IPS-18c (cell line): ENCODE data around the gene DEFB123.
"Not testable (repeated sequence)": the region's sequence is repeated elsewhere in the genome, so short reads cannot be mapped to it uniquely, and the experiment has no call there.

Experiments used
- H3K4me3 ChIP-seq: 2 replicates; pipeline ENCODE4 v1.7.0; 2013; ENCODE audit warnings: low read depth, mild to moderate bottlenecking, low read length, moderate library complexity; ENCODE audit not compliant: insufficient read depth
- H3K9me3 ChIP-seq: one replicate; pipeline ENCODE4 v1.6.1; 2013; ENCODE audit warnings: mild to moderate bottlenecking, low read length, moderate library complexity; ENCODE audit not compliant: control insufficient read depth, insufficient read depth

Gene DEFB123, protein sequence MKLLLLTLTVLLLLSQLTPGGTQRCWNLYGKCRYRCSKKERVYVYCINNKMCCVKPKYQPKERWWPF

DNA sequence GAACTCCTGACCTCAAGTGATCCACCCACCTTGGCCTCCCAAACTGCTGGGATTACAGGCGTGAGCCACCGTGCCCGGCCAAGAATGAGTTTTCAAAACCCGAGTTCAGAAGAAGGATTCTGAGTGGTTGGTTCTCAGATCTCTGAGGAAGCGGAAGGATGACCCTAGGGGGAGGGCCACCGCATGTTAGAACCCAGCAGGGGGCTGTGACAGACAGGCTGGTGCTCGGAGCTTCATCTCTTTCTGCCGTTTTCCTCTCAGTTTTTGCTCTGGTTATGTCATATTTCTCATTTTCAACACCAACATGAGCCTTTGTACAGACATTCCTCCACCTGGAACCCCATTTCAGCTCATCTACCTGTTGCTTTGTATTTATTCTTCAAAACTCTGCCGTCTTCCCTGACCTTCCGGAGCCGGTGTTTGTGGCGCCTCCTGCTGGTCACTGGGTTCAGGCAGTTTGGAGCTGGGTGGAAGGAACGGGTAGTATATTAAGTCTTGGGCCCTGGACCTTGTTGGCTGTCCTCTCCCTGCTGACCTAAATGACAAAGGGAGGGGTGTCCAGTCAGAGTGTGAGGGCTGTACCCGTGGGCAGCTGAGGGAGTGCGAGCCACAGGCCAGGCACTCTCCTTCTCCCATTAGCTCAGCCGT is at the start of gene DEFB123:
Gene DEFB123 (plus strand): TSS at position 621 of the 648 bp plus-strand sequence. CDS start 67 bp downstream, outside the sequence.
- H3K9me3 ChIP-seq: peaks cover 7% of the 10 kb centered on the region

DNA sequence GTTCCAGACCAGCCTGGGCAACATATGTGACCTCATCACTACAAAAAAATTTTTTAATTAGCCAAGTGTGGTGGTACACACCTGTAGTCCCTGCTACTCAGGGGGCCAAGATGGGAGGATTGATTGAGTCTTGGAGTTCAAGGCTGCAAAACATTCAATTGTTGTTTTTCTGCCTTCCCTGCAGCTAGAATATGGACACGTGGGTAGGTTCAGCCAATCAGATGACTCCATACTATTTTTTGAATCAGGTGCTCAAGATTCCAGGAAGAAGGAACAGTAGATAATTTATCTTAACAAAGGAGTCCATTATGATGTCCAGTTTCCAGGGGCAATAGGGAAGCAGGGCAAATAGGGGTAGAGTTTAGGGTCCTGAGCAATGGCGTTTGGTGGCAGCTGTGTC is 47.6 kb upstream of the DEFB123 start:
- no peak overlapping the region for H3K4me3 ChIP-seq
- peaks cover 3% of the 10 kb centered on the region for H3K9me3 ChIP-seq

More for the DNA sequence above, at the start of gene DEFB123:
- H3K4me3 ChIP-seq: no peak within 1 kb of the TSS

DNA sequence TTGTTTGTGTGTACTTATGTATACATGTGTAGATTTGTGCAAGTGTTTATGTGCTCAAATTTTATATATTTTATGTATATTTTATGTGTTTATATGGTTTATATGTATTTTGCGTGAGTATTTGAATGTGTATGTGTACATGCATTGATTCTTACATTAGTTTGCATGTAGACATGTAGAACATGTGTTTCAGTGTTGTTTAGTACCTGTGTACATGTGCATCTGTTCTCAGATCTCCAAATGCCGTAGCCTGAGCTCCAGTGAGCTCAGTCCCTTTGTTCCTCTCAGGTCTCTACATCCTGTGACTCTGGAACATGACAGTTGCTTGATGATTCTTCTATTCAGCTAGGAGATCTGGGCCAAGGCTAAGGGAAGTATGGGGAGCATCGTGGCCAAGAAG is 45.5 kb upstream of the DEFB123 start:
- H3K4me3 ChIP-seq: no peak overlapping the region; the same call in 1 of the 2 replicates
- peaks cover 2% of the 10 kb centered on the region for H3K9me3 ChIP-seq

DNA sequence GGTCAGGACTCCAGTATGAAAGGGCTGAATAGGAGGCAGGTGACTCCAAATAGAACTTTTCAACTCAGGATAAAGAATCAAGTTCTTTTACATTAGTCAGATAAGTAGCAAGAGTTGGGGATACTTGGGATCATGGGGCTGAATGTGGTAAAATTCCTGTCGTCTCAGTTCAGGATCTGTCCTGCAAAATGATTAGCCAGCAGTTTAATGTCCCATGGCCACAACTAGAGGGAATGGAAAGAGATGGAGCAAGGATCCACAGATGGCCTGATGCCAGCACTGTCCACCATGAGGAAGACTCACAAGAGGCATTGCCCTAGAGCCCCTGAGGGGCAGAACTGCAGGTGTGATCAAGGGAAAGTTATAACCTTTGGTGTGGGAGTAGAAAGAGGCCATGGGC is 36.5 kb upstream of the DEFB123 start:
- H3K9me3 ChIP-seq: peaks cover 25% of the 10 kb centered on the region
- H3K4me3 ChIP-seq: no peak overlapping the region

DNA sequence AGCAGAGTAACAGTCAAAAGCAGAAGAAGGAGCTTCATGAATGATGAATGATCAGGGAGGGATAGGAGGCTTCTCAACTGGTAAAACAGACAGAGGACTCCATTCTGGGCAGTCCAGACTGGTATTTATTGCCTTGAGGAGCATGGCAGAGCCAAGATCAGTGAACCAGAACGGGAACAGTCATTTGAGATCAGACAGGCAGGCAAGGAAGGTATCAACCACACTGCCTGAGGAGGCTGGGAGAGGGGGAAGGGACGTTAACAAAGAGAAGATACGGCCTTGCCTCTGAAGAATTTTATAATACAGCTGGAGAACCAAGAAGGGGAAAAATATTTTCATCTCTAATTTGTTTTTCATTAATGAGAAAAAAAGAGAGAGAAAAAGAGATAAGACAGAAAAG is 34.3 kb upstream of the DEFB123 start, which contains the start of gene DEFB121:
Gene DEFB121 (minus strand): TSS at position 101 of the 400 bp plus-strand sequence. CDS start 63 bp downstream, at position 38.
- Histone ChIP-seq H3K4me3 (no peak within 1 kb of the TSS; the same call in 1 of the 2 replicates), H3K9me3 (peaks cover 30% of the 10 kb centered on the region)

DNA sequence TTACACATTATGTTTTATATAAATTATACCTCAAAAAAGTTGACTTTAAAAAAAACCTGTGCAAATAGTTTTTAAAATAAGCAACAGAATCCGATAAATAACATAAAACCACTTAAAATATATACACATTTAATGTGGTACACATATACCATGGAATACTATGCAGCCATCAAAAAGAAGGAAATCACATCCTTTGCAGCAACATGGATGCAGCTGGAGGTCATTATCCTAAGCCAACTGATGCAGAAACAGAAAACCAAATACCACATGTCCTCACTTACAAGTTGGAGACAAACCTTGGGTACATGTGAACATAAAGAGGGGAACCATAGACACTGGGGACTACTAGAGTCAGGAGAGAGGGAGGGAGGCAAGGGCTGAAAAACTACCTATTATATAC is 30.4 kb upstream of the DEFB123 start:
- Histone ChIP-seq H3K9me3 (peaks cover 18% of the 10 kb centered on the region), H3K4me3 (no peak overlapping the region)

DNA sequence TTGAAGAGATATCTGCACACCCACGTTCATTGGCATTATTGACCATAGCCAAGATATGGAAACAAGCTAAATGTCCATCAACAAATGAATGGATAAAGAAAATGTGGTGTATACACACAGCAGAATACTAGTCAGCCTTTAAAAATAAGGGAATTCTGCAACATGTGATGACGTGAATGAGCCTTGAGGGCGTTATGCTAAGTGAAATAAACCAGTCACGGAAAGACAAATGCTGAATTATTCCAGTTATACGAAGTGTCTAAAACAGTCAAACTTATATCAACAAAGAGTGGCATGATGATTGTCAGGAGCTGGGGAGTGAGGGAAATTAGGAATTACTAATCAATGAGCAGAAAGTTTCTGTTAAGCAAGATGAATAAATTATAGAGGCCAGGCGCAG is 26.1 kb upstream of the DEFB123 start:
- Histone ChIP-seq H3K9me3 (peaks cover 5% of the 10 kb centered on the region), H3K4me3 (no peak overlapping the region)

DNA sequence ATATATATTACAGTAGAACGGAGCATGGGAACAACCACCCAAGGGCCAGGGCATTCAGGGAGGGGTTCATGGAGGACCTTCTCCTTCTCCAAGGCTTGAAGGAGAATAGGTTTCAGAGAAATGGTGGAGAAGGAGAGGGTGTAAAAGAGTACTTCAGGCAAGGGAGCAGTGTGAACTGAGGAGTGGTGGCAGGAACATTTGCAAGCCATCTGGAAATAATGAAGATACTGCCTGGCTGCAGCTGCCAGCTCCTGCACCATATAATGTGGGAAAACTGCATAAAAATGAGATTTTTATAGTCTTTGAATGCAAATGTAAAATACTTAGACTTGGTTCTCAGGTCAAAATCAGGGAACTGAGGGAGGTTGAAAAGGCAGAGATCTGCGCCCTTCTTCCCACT is 24.8 kb upstream of the DEFB123 start:
- H3K4me3 ChIP-seq: no peak overlapping the region
- H3K9me3 ChIP-seq: peaks cover under 1% of the 10 kb centered on the region

DNA sequence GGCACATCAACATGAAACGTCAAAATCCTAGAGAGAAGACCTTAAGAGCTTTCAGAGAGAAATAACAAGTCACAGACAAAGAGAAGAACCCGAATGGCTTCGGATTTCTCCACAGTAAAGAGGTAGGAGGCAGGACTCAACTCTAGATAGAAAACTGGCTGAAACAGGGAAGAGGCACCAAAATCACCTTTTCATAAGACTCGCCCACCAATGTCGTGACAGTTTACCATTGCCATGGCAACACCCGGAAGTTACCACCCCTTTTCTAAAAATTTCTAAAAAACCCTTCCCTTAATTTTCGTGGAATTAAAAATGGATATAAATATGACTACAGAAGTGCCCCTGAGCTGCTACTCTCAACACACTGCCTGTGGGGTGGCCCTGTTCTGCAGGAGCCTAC is 22.1 kb upstream of the DEFB123 start:
- Histone ChIP-seq H3K4me3 (no peak overlapping the region), H3K9me3 (peaks cover 3% of the 10 kb centered on the region)

DNA sequence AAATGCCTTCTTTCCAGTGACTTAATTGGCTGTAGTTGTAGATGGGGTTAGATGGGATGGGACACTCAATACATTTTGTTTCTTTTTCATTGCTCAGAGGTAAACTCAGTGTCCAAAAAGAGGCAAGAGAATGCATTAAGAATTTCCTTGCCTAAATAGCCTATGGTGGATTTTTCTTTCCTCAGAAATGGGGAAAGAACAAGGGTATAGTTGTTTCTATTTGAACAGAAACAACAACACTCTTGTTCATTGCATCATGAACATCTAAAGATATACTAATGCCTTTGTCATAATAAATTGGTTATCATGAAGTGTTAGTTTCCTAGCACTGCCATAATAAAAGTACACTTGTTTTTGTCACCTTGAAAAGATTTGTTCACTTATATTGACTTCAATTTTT is 14.6 kb upstream of the DEFB123 start:
- Histone ChIP-seq H3K4me3 (no peak overlapping the region), H3K9me3 (peaks cover 8% of the 10 kb centered on the region)

DNA sequence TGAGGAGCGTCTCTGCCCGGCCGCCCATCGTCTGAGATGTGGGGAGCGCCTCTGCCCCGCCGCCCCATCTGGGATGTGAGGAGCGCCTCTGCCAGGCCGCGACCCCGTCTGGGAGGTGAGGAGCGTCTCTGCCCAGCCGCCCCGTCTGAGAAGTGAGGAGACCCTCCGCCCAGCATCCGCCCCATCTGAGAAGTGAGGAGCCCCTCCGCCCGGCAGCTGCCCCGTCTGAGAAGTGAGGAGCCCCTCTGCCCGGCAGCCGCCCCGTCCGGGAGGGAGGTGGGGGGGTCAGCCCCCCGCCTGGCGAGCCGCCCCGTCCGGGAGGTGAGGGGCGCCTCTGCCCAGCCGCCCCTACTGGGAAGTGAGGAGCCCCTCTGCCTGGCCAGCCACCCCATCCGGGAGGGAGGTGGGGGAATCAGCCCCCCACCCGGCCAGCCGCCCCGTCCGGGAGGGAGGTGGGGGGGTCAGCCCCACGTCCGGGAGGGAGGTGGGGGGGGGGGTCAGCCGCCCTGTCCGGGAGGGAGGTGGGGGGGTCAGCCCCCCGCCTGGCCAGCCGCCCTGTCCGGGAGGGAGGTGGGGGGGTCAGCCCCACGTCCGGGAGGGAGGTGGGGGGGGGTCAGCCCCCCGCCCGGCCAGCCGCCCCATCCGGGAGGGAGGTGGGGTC is 13.4 kb upstream of the DEFB123 start:
- not testable (repeated sequence) for H3K4me3 ChIP-seq, H3K9me3 ChIP-seq

DNA sequence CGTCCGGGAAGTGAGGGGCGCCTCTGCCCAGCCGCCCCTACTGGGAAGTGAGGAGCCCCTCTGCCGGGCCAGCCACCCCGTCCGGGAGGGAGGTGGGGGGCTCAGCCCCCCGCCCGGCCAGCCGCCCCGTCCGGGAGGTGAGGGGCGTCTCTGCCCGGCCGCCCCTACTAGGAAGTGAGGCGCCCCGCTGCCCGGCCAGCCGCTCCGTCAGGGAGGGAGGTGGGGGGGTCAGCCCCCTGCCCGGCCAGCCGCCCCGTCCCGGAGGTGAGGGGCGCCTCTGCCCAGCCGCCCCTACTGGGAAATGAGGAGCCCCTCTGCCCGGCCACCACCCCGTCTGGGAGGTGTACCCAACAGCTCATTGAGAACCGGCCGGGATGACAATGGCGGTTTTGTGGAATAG is 12.9 kb upstream of the DEFB123 start:
- H3K4me3 ChIP-seq, H3K9me3 ChIP-seq: not testable (repeated sequence)

DNA sequence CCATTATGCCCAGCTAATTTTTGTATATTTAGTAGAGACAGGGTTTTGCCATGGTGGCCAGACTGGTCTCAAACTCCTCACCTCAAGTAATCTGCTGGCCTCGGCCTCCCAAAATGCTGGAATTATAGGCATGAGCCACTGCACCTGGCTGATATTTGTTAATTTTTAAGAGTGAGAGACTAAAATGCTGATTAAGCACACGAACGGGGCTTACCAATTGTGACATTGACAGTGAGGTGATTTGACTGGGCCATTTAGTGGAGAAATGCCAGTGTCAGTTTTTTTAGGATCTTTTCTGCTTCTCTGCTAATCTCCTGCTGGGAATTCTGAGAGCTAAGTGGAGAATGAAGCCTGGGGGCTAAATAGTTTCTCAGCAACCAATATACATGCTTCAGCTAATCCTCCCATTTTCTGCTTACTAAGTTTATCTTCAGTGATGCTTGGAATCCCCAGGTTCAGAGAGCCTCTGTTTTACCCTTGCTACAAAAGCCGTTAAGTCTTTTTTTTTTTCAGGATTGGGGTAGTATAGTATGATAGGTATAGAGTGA is 9.8 kb upstream of the DEFB123 start:
- Histone ChIP-seq H3K4me3 (no peak overlapping the region), H3K9me3 (peaks cover 2% of the 10 kb centered on the region)

DNA sequence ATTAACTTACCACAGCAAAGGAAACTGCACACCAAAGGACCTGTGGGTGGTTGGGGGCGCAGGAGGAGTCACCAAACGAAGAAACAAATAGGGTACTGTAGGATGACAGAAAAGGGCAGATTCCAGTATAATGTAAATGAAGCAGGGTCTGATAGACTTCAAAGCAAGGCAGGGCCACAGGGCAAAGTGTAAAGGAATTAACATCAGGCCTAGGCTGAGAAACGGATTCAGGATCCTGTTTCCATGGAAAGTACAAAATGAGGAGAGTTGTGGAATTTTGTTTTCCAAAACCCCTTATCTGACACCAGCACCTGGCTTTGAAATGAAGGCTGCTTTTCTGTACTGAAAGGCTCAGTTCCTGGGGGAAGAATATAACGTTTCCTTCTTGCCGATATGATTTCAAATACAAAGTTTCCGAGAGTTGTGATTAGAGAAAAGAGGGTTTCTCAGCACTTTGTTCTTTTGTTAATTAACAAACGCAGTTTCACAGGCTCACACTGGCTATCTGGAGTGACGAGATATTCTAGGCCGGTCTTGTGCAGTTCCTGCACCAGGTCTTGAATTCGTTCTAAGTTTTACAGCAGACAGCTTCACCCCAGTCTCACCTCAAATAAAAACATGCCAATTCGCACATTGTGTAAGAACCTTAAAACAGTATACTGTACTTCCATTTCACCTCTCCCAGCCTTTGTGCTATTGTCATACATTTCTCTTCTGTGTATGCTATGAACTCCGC is 5.8 kb downstream of the DEFB123 start:
- Histone ChIP-seq H3K9me3 (no peaks in the 10 kb centered on the region), H3K4me3 (no peak overlapping the region)

DNA sequence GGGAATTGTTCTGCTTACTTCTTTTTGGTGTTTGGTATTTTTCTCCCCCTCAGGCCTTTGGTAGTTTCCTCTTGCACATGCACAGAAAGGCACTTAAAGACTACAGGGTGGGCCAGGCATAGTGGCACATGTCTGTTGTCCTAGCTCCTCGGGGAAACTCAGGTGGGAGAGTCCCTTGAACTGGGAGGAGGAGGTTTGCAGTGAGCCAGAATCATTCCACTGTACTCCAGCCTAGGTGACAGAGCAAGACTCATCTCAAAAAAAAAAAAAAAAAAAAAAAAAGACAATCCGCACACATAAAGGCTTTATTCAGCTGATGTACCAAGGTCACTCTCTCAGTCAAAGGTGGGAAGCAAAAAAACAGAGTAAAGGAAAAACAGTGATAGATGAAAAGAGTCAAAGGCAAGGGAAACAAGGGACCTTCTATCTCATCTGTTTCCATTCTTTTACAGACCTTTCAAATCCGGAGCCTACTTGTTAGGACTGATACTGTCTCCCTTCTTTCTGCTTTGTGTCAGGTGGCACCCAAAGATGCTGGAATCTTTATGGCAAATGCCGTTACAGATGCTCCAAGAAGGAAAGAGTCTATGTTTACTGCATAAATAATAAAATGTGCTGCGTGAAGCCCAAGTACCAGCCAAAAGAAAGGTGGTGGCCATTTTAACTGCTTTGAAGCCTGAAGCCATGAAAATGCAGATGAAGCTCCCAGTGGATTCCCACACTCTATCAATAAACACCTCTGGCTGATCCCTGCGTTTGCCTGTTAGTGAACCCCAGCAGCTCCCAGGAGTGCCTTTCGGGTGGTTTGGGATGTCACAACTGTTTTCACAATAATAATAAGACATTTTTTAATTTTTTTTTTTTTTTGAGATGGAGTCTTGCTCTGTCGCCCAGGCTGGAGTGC is 9.3 kb downstream of the DEFB123 start:
- Histone ChIP-seq H3K9me3 (no peaks in the 10 kb centered on the region), H3K4me3 (no peak overlapping the region)

DNA sequence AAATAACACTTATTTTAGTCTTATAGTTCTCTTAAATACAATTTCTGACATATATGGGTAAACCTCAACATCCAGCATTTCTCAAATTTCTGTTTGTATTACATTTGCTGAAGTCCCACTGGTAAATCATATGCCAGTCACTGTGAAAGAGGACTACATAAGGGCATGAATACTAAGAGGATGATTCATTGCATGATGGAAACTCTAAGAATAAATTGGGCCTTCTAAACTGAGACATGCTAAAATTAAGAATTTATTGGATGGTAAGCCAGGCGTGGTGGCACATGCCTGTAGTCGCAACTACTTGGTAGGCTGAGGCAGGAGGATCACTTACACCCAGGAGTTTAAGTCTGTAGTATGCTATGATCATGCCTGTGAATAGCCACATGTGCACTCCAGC is 12.1 kb downstream of the DEFB123 start:
- H3K9me3 ChIP-seq: no peaks in the 10 kb centered on the region

DNA sequence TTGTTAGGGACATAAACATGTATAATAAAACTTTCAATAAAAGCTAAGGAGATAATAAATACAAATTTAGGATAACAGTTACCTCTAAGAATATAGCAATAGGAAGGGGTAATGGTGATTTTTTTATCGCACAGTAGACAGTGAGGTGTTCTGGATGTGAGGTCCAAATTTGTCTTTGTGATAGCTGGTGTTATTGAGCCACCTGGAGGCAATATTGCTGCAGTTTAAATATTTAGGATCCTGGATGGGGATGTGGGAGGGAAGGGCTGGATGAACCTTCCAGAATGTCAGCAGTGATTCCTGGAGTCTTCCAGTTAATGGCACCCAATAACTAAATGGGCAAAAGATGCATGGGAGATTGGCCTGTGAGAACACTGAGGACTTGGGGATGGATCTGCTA is 13.9 kb downstream of the DEFB123 start:
- no peaks in the 10 kb centered on the region for H3K9me3 ChIP-seq

More for the DNA sequence above, 12.1 kb downstream of the DEFB123 start:
- H3K4me3 ChIP-seq: no peak overlapping the region

More for the DNA sequence above, 13.9 kb downstream of the DEFB123 start:
- H3K4me3 ChIP-seq: no peak overlapping the region
